Effector CD8-positive, alpha-beta T cell (primary cell): Measurements from ENCODE around the gene ITPR3.

Experiments
- DNase-seq: peaks from one replicate; lab custom pipeline; 2025; lab: John Stamatoyannopoulos, UW

ITPR3 gene

GRCh38 chr6:33638556-33638955 is 17.4 kb downstream of the ITPR3 start:
- DNase-seq, result no peak

- no peak for DNase-seq
Observed at GRCh38 chr6:33639559-33639958, 18.4 kb downstream of the ITPR3 start.

DNA sequence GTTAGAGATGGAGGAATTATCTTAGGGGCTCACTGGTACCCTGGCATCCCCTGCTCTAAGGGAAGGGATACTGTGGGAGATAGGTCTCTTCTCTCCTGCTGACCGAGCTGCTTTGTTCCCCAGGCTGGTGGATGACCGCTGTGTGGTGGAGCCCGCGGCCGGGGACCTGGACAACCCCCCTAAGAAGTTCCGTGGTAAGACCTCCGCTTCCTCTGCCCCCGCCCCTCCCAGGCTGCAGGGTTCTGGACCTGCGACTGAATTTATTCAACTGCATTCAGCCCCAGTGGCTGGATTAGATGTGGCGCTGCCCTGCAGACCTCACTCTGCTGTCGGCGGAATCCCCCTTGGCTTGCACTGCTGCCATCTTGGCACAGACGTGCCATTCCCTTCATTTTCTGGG is 19.2 kb downstream of the ITPR3 start:
- no peak for DNase-seq

DNA sequence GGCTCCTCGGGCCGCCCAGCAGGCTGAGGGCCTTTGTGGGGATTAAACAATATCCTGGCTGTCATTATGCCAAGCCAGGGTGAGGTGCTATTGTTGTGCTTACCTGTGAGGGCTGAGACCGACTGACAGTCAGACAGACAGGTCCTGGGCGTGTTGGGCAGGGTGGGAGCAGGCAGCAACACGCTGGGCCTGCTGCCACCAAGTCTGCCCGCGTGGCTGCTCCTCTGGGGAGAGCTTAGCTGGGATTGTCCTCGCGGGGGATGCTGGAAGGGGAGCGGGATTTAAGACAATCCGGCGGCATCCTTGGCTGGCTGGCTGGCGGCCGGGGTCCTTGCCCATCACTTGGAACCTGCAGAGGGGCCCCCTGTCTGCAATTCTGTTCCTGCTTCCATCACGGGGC is 20.0 kb downstream of the ITPR3 start:
- no peak for DNase-seq

DNA sequence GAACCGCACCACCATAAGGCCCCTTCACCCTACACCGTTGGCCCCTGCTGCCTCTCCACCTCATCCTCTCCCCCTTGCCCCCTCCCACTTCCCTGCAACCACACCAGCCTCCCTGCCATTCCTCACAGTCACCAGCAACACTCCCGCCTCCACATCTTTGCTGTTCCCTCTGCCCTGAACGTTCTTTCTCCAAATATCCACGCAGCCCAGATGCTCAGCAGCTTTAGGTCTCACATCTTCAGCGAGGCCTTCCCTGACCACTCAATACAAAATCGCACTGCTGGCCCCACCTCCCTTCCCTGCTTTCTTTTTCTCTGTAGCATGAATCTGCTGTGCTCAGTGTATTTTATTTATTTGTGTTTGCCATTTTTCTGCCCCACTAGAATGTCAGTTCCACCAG is 20.5 kb downstream of the ITPR3 start:
- DNase-seq, result no peak

- no peak for DNase-seq
Observed at GRCh38 chr6:33642897-33643296, 21.8 kb downstream of the ITPR3 start.

GRCh38 chr6:33651403-33651802 is 30.3 kb downstream of the ITPR3 start:
- no peak for DNase-seq

- DNase-seq, result no peak
Observed at GRCh38 chr6:33652002-33652401, 30.9 kb downstream of the ITPR3 start.

DNA sequence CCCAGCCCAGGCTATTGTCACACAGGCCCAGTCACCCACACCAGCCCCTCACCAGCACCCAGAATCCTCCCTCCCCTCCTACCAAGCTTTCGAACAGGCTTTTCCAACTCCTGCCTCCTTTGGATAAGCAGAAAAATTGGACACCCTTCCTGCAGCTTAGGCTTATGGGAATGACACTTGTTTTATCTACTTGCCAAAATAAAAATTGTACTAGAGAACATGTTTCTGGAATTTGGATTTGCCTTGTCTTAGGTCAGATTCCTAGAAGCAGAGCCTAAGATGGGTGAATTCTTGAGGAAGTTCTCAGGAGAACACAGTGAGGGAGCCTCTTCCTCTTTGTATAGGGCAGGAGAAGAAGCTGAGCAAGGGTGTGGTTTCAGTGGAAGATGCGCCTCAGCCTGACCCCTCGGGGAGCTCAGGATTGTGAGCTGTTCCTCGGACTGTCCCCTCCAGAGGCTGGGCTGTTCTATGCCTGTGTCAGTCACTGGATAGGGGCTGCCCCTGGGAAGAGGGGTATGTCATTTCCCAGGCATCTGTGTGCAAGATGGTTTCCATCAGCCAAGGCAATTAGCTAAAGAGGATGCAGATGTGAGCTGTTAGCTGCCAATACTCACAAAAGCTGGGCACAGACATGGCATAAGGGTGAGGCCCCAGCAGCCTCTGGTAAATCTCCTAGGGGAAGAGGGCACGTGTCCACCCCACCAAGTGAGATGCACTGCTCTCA is 33.9 kb downstream of the ITPR3 start:
- no peak for DNase-seq

DNA sequence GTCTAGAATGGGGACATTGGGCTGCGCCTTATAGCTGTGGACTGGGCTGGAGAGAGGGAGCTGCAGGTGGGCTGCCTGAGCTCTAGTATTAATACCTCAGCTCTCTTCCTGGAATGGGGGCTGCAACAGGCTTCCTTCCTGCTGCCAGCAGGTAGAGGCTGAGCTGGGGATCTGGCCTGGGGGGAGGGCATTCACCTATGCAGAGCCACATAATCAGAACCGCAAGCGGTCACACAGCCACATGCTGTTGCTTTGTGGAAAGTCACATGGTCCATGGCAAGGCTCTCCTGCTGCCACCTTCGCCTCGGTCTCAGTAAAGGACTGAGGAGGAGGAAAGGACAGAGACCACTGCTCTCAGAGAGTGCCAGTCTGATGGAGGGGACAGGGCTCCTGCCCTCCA is 35.7 kb downstream of the ITPR3 start:
- no peak for DNase-seq

GRCh38 chr6:33658982-33659689 is 38.0 kb downstream of the ITPR3 start:
- no peak for DNase-seq

GRCh38 chr6:33659986-33660385 is 38.9 kb downstream of the ITPR3 start:
- no peak for DNase-seq

DNA sequence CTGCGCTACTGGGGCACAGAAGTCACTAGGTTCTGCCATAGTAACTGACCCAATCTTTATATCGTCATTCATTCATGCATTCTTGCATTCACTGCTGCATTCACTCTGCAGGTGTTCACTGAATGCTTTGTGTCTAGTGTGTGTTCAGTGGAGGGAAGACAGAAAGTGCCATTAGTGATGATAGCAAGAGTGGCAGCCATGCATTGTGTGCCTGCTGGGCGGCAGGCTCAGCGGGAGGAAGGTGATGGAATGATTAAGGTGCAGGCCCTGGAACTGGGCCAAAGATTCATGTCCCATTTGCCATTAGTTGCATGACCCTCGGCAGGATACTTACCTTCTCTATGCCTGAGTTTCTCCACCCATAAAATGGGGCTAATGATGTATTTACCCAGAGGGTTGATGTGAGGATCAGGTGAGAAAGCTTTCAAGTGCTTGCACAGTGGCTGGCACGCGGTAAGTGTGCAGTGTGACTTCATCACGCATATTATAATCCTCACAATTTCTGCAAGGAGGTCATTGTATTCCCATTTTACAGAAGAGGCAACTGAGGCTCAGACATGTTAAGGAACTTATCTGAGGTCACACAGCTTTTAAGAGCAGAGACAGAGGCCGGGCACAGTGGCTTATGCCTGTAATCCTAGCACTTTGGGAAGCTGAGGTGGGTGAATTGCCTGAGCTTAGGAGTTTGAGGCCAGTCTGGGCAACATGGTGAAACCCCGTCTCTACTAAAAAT is 40.1 kb downstream of the ITPR3 start:
- no peak for DNase-seq

DNA sequence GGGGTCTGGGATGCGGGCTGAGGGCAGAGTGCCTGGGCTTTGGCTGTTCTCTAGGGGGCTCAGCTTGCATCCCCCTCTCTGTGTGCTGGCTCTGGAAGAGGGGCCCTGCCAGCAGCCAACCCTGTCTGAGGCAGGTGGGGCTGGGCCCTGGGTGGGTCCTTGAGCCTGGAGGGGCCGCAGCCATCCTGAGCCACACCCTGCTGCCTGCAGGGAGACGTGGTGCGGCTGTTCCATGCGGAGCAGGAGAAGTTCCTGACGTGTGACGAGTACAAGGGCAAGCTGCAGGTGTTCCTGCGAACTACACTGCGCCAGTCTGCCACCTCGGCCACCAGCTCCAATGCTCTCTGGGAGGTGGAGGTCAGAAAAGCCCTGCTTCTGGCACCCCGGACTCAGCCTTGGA is 41.2 kb downstream of the ITPR3 start:
- no peak for DNase-seq

GRCh38 chr6:33663028-33663427 is 41.9 kb downstream of the ITPR3 start:
- no peak for DNase-seq

DNA sequence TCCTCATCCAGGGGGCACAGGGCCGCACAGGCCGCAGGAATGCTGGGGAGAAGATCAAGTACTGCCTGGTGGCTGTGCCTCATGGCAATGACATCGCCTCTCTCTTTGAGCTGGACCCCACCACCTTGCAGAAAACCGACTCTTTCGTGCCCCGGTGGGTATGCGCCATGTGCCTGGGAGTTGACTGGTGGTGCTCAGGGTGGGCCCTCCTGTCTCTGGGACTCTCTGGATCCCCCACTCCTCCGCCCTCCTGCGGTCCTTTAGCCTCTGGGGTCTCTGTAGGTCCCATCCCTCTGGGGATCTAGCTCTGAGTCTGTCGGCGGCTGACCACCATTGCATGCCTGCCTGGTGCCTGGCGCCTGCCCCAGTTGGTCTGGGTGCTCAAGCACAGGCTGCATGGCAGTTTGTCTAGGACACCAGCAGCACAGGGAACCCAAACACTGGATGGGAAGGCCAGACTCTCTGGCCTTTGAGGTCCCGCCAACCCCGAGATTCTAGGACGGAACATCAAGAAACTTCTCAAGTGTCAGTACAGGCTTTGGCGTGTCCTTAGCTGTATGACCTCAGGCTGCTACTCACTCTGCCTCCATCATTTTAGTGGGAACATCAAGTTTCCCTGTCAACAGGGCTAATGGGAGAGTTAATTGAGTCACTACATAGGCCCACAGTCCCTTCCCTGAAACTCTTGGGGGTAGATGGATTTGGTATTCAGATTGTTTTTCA is 42.8 kb downstream of the ITPR3 start:
- DNase-seq, result no peak

- no peak for DNase-seq
Observed at GRCh38 chr6:33664506-33665057, 43.5 kb downstream of the ITPR3 start.

GRCh38 chr6:33665957-33666356 is 44.8 kb downstream of the ITPR3 start:
- no peak for DNase-seq

GRCh38 chr6:33667072-33667471 is 46.0 kb downstream of the ITPR3 start:
- DNase-seq, result no peak

DNA sequence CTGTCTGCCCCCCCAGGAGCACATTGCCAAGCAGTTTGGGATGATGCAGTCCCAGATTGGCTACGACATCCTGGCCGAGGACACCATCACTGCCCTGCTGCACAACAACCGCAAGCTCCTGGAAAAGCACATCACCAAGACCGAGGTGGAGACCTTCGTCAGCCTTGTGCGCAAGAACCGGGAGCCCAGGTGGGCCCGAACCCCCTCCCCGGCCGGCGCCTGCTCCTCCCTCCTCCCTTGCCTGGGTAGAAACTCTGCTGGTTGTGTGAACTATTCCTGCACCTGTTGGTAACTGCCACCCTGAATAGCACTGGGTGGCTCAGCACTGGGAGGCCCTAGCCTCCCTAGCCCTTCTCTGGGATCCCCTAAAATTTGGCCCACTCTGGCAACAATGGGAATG is 46.7 kb downstream of the ITPR3 start:
- no peak for DNase-seq

- no peak for DNase-seq
Observed at GRCh38 chr6:33668328-33668727, 47.2 kb downstream of the ITPR3 start.

DNA sequence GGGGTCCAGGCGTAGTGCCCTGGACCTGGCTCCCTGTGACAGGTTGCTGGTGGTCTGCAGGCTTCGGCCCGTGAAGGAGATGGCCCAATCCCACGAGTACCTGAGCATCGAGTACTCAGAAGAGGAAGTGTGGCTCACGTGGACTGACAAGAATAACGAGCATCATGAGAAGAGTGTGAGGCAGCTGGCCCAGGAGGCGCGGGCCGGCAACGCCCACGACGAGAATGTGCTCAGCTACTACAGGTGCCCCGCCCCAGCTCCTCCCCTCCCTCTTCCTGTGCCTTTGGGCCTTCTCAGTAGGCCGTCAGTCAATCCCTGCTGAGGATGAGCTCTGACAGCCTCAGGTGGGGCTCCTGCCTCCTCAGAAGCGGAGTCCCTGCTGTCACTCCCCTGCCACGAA is 47.8 kb downstream of the ITPR3 start:
- DNase-seq, result no peak
